ENCODE data around the gene ATXN10.
"Not testable (repeated sequence)": the region's sequence is repeated elsewhere in the genome, so short reads cannot be mapped to it uniquely, and the experiment has no call there.

The ATXN10 gene

GRCh38 chr22:45709060-45709739 lies 37.6 kb downstream of the ATXN10 start:
- DNase-seq (ENCODE audit: low read depth in 2 of 2) = no peak

GRCh38 chr22:45709866-45710265 lies 38.2 kb downstream of the ATXN10 start:
- DNase-seq (ENCODE audit: low read depth in 2 of 2) = no peak

GRCh38 chr22:45710469-45710868 lies 38.8 kb downstream of the ATXN10 start:
- DNase-seq (ENCODE audit: low read depth in 2 of 2) = no peak

GRCh38 chr22:45714390-45714789 lies 42.8 kb downstream of the ATXN10 start:
- DNase-seq (ENCODE audit: low read depth in 2 of 2) = not testable (repeated sequence)

- DNase-seq (ENCODE audit: low read depth in 2 of 2) = no peak
Observed at GRCh38 chr22:45717789-45718188, 46.2 kb downstream of the ATXN10 start.

GRCh38 chr22:45718391-45718790 lies 46.8 kb downstream of the ATXN10 start:
- DNase-seq (ENCODE audit: low read depth in 2 of 2) = no peak

GRCh38 chr22:45720839-45721378 lies 49.3 kb downstream of the ATXN10 start:
- DNase-seq (ENCODE audit: low read depth in 2 of 2) = no peak

- no peak for DNase-seq (ENCODE audit: low read depth in 2 of 2)
Observed at GRCh38 chr22:45722006-45722405, 50.4 kb downstream of the ATXN10 start.

GRCh38 chr22:45726081-45726480 lies 54.4 kb downstream of the ATXN10 start:
- DNase-seq (ENCODE audit: low read depth in 2 of 2) = no peak

GRCh38 chr22:45731041-45731797 lies 59.6 kb downstream of the ATXN10 start:
- DNase-seq (ENCODE audit: low read depth in 2 of 2) = no peak

- DNase-seq (ENCODE audit: low read depth in 2 of 2) = no peak
Observed at GRCh38 chr22:45731798-45732495, 60.3 kb downstream of the ATXN10 start.

- DNase-seq (ENCODE audit: low read depth in 2 of 2) = no peak
Observed at GRCh38 chr22:45735273-45735672, 63.6 kb downstream of the ATXN10 start.

- DNase-seq (ENCODE audit: low read depth in 2 of 2) = no peak
Observed at GRCh38 chr22:45738206-45738605, 66.6 kb downstream of the ATXN10 start.

GRCh38 chr22:45740236-45740635 lies 68.6 kb downstream of the ATXN10 start:
- DNase-seq (ENCODE audit: low read depth in 2 of 2) = no peak

- no peak for DNase-seq (ENCODE audit: low read depth in 2 of 2)
Observed at GRCh38 chr22:45742866-45743450, 71.3 kb downstream of the ATXN10 start.

GRCh38 chr22:45743687-45744086 lies 72.1 kb downstream of the ATXN10 start:
- no peak for DNase-seq (ENCODE audit: low read depth in 2 of 2)

- no peak for DNase-seq (ENCODE audit: low read depth in 2 of 2)
Observed at GRCh38 chr22:45744442-45744841, 72.8 kb downstream of the ATXN10 start.

- DNase-seq (ENCODE audit: low read depth in 2 of 2) = no peak
Observed at GRCh38 chr22:45750626-45751025, 79.0 kb downstream of the ATXN10 start.

GRCh38 chr22:45752036-45752435 lies 80.4 kb downstream of the ATXN10 start:
- DNase-seq (ENCODE audit: low read depth in 2 of 2) = no peak

GRCh38 chr22:45754822-45755221 lies 83.2 kb downstream of the ATXN10 start:
- no peak for DNase-seq (ENCODE audit: low read depth in 2 of 2)

GRCh38 chr22:45756558-45756957 lies 84.9 kb downstream of the ATXN10 start:
- DNase-seq (ENCODE audit: low read depth in 2 of 2) = no peak

- DNase-seq (ENCODE audit: low read depth in 2 of 2) = no peak
Observed at GRCh38 chr22:45757068-45757467, 85.4 kb downstream of the ATXN10 start.

Measured in stimulated activated CD8-positive, alpha-beta memory T cell treated with anti-CD3 and anti-CD28 coated beads, Interleukin-7, amount 100 ng/mL, for 1 hour (primary cell).